Measurements from ENCODE around the gene SERPINF2.
"Not testable (repeated sequence)": the region's sequence is repeated elsewhere in the genome, so short reads cannot be mapped to it uniquely, and the experiment has no call there.

Gene SERPINF2

DNA sequence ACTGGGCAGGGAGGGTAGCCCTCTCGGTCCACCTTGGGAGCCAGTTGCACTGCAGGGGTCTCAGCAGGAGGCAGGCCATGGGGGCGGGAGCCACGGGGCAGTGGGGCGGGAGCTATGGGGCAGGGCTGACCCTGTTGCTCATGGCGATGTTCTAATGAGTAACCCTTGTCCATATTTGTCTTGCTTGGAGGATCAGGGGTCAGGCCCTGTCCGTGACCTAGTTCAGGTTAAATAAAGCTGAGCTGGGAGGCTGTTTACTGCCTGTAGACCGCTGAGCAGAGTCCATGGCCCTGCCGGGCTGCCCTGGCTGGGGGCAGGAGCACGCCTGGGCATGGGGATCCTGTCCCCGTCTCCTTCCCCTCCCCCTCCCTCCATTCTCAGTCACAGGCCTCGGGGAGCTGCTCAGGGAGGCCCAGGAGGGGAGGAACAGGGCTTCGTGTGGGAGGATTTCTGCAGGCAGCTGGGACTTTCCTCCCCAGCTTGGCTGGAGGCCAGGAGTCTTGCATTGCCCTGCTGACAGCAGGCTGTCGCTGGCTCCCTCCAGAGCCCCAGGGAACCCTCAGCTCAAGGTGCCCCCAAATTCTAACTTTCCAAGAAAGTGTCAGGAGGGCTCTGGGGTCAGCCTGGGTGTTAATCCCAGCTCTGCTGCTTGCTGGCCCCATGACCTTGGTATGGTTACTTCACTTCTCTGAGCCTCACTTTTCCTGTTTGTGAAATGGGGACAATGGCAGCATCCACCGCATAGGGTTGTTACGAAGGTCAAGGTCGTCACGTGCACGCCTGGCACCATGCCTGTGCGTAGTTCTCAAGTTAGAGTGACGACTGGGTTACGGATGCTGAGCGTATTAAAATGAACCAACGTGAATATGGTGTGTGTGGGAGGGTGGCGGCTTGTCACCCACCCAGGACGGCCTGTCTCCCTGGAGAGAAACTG, 6.1 kb upstream of the SERPINF2 start:
- DNase-seq, result no peak

DNA sequence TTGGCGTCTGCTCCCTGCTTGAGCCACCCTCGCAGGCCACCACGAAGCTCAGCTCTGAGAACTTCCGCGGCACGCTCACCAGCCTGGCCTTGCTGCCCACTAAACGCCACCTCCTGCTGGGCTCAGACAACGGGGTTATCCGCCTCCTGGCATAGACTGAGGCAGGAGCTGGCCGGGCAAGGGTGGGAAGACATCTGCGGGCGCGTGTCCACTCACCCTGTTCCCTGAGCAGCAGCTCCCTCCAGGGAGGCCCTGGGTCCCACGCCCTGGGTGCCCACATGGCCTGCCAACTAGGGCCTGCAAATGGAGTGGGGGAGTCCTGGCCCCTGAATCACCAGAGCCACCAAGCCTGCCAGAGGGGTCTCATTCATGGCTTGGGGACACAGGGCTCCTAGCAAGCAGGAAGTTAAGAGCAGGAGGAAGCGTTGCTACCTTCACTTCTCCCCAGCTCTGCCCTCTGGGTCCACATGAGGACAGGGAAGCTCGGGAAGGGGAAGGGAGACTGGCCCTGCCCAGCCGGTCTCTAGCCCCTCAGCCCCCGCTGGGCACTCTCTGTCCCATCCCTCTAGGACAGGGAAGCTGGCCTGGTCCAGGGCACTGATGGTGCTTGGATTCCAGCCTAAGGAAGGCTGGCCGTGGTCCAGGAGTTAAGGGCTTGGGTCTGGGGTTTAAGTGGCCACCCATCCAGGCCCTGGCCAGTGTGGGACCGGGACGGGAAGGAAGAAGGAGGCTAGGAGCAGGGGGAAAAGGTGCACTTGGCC, 5.0 kb upstream of the SERPINF2 start:
- DNase-seq, result no peak

DNA sequence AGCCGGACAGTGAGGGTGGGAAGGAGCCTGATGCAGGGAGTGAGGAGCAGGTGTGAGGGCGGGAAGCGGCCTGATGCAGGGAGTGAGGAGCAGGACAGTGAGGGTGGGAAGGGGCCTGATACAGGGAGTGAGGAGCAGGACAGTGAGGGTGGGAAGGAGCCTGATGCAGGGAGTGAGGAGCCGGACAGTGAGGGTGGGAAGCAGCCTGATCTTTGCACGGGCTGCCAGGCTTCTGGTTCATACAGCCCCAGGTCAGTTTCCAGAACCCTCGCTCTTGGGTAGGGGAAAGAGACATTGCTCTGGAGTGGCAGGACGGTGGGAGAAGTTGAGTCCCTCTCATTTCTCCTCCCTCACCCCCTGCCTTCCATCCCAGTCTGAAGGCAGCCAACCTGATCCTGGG, 772 bp upstream of the SERPINF2 start:
- DNase-seq, result not testable (repeated sequence)

DNA sequence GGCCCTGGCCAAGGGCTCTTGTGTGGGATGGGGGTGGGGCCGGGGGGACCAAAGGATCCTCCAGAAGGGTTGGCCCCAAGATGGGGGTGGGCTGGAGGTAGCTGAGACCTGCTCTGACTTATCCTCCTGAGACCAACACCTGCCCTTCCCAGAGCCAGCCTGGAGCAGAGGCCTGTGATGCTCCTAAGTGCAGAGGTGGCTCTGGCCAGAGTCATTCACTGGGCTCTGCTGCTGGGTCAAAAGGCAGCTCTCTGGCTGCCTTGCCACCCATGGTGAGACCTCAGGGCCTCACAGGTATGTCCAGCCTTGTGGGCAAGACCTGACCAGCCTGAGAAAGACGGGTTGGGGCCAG, 393 bp downstream of the SERPINF2 start:
- DNase-seq, result no peak

- no peak for DNase-seq
Observed at GRCh38 chr17:1744551-1745512, 2.2 kb downstream of the SERPINF2 start.

- DNase-seq, result no peak
Observed at GRCh38 chr17:1745513-1746020, 2.9 kb downstream of the SERPINF2 start.

GRCh38 chr17:1746975-1747543, 4.4 kb downstream of the SERPINF2 start:
- DNase-seq, result no peak

DNA sequence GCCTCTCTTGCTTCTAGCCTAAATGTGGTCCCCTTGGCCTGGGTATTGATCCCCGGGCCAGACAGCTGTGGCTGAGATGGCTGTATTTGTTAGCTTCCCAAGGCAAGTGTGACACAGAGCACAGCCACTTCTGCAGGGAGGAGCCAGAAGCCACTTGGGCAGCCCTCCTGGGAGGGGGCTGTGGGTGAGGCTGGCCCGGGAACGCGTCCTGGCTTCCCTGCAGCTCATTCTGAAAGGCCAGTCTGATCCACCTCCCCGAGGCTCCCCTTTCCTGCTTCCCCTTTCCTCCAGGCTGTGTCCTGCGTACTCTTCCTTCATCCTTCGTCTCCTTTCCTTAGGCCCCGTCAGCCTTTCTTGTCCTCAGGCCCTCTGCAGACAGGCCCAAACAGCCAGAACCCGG, 8.0 kb downstream of the SERPINF2 start:
- no peak for DNase-seq

DNA sequence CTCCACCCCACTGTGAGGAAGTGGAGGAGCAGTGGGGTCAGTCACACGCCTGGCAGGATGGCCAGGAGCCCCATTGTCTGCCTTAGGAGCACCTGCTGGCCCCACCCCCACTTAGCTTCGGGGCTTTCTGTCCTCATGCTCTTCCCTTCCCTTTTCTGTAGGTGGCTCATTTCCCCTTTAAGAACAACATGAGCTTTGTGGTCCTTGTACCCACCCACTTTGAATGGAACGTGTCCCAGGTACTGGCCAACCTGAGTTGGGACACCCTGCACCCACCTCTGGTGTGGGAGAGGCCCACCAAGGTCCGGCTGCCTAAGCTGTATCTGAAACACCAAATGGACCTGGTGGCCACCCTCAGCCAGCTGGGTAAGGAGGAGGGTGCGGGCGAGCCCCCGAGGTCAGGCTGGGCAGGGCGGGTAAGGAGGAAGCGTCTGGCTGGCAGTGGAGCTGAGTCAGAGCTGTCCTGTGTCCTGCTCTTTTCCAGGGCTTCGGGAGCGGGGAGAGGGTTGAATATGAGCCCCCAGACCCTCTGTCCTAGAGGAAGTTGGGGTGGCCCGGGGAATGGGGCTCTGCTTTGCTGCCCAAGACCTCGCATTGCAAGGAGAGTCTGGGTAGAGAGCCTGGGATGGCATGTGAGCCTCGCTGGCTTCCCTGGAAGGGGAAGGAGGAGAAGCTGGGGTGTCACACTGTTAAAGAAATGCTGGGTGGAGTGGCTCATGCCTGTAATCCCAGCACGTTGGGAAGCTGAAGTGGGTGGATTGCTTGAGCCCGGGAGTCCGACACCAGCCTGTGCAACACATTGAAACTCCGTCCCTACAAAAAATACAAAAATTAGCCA, 10.0 kb downstream of the SERPINF2 start:
- DNase-seq, result no peak

DNA sequence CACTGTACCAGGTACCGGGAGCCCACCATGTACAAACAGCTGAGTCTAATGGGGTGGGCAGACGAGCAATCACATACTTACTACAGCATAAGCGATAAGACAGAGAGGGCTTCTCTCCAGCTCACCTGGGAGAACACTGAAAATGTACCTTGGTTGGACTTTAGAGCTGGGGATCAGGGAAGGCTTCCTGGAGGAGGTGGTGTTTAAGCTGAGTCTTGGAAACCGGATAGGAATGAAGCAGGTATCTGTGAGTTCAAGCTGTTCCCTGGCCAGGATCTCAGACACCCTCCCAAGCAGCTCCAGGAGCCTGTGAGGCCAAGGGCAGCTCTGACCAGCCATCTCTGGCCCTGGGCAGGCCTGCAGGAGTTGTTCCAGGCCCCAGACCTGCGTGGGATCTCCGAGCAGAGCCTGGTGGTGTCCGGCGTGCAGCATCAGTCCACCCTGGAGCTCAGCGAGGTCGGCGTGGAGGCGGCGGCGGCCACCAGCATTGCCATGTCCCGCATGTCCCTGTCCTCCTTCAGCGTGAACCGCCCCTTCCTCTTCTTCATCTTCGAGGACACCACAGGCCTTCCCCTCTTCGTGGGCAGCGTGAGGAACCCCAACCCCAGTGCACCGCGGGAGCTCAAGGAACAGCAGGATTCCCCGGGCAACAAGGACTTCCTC, 11.2 kb downstream of the SERPINF2 start:
- DNase-seq, result no peak

DNA sequence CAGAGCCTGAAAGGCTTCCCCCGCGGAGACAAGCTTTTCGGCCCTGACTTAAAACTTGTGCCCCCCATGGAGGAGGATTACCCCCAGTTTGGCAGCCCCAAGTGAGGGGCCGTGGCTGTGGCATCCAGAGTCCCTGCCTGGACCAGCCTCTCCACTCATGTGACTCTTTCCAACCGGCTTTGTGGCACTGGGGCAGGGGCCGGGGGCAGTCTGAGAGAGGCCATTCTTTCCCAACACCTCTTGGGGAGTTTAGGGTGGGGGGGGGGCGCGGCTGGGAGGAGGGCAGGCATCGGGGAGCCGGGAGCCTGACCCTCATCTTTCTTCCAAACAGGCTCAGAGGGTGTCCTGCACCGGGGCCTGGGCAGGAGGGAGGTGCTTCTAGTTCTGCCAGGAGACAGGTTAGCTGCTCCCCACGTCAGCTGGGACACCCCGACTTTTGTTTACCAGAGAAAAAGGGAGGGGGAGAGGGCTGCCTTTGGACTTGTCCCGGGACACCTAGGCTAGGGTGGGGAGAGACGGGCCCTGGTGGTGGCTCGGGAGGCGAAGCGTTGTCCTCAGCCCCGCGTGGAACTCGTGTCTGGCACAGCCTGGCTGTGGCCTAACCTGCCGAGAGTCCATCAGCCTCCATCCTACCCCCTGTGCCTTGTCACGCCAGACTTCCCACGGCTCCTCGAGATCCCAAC, 11.9 kb downstream of the SERPINF2 start:
- no peak for DNase-seq

DNA sequence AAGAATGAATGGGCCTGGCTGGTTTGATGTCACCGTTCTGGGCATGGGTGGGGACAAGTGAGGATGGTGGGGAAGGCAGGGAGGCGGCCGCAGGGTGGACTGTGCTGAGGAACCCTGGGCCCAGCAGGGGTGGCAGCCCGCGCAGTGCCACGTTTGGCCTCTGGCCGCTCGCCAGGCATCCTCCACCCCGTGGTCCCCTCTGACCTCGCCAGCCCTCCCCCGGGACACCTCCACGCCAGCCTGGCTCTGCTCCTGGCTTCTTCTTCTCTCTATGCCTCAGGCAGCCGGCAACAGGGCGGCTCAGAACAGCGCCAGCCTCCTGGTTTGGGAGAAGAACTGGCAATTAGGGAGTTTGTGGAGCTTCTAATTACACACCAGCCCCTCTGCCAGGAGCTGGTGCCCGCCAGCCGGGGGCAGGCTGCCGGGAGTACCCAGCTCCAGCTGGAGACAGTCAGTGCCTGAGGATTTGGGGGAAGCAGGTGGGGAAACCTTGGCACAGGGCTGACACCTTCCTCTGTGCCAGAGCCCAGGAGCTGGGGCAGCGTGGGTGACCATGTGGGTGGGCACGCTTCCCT, 12.7 kb downstream of the SERPINF2 start:
- DNase-seq, result no peak

GRCh38 chr17:1755827-1756262, 13.2 kb downstream of the SERPINF2 start:
- DNase-seq, result no peak

- DNase-seq, result no peak
Observed at GRCh38 chr17:1758807-1759206, 16.1 kb downstream of the SERPINF2 start.

DNA sequence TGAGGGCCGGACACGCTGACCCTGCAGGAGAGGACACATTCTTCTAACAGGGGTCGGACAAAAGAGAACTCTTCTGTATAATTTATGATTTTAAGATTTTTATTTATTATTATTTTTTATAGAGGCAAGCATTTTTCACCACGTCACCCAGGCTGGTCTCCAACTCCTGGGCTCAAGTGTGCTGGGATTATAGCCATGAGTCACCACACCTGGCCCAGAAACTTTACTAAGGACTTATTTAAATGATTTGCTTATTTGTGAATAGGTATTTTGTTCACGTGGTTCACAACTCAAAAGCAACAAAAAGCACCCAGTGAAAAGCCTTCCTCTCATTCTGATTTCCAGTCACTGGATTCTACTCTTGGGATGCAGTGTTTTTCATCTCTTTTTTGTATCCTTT, 16.9 kb downstream of the SERPINF2 start:
- no peak for DNase-seq

- DNase-seq, result no peak
Observed at GRCh38 chr17:1762233-1762900, 19.7 kb downstream of the SERPINF2 start.

DNA sequence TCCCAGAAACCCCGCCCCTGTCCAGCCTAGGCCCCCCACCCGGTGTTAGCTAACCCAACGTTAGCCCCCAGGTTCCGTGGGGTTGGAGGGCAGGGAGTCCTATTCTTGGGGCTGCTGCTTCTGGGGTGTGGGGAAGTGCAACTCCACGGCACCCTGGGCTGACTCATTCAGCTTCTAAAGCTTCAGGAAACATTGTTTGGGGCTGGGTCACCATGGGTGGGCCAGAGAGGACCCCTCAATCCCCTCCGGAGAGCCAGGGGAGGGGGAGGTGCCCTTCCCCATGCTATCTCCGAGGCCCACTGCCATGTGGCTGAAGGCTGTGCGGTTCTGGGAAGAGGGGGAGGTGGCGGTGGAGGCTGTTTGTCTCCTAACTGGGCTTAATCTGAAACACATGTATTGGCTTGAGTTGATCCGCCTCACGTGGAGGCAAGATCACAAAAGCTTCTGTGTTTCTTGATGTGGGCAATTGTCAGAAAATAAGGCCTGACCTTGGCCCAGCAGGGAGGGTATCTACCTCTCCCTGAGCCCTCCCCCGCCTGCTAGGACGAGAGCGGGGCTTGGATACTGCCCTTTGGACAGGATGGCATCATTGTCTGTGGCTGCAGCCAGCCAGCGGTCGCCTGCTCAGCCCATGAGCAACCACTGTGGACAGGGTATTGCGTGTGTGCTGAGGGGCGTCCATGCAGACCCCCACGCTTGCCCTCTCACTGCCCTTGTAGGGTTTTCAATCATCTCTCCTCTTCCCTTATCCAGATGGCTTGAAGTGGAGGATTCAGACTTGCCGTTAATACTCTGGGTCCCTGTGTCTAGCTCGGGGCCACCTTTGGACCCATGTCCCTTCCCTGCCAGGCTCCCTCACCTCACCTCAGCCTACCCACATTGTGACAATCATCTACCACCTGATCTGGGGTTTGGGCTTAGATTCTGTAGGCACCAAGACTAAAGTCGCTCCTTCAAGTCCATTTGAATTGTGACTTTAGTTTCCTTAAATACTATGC, 20.5 kb downstream of the SERPINF2 start:
- no peak for DNase-seq

DNA sequence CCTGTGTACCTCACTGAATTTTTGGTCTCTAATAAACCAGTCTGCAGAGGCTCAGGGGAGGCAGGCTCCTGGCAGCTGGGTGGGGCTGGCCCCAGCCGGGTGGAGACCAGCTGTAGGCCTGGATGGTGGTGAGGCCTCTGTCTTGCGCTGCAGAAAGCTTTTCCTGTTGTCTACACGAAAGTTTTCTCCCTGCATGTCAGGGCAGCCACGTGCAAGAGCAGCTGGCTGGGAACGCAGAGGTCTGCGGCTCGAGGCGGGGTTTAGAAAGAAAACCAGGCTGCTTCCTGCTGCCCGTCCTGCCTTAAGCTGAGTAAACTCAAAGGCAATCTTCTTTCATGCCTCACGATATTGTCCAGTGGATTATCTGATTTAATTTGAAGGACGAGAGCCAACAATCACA, 21.6 kb downstream of the SERPINF2 start:
- no peak for DNase-seq

Measured in NCI-H187 treated with DMSO at 0.1 percent for 48 hours (cell line).